ENCODE data around the gene GPR152. TPM values are rescaled to one million over a fixed set of nuclear protein-coding genes. Genes with fewer than 3 reads are reported as not detected.

The GPR152 gene
- total RNA-seq, 1 experiment from 2014 or later: not detected

- ATAC-seq: no peak
- peaks cover 15% of the 10 kb centered on the region; the same call in 1 of the 2 replicates for H3K79me2 ChIP-seq (ENCODE audit: insufficient read depth, low read length)
- no peaks in the 10 kb centered on the region for H4K20me1 ChIP-seq (ENCODE audit: insufficient read depth)
- no peak for DNase-seq (ENCODE audit: low read depth, low spot score)
- BruUV-seq (replicated peaks): TSS peak; percentile 8
- H3K4me1 ChIP-seq (ENCODE audit: control insufficient read depth in 1 of 2, insufficient read depth in 2 of 2, low read length in 2 of 2): peaks cover 35 to 59% of the 10 kb centered on the region in 2 experiments
- H3K9me3 ChIP-seq (ENCODE audit: control insufficient read depth in 1 of 2, insufficient read depth in 1 of 2, low read depth in 1 of 2, low read length in 2 of 2): no peaks in the 10 kb centered on the region
- H3K36me3 ChIP-seq (ENCODE audit: control insufficient read depth in 1 of 2, insufficient read depth in 2 of 2, low read length in 2 of 2): no peaks in the 10 kb centered on the region
- no peak overlapping the region for H2AFZ ChIP-seq (ENCODE audit: low read depth, low read length, poor library complexity, severe bottlenecking)
- H3K4me2 ChIP-seq (ENCODE audit: low read length): peak overlapping the region; percentile 100
- ChIA-PET POLR2A (interaction anchor here (1.0 kb wide), 1 partner anchor 113 kb away, joined by 3 read pairs; no protein-coding TSS in a partner anchor), CTCF (interaction anchor here (1.5 to 1.9 kb wide), 2 partner anchors 28 to 66 kb away, joined by 3 to 8 read pairs; partner anchors contain the start of gene PPP1CA), RAD21 (ENCODE audit: low non-redundant PET in 1 of 2, low total read pairs in 2 of 2, uncharacterized antibody in 2 of 2, unreplicated experiment in 2 of 2) (no interaction called here)
- no peaks in the 10 kb centered on the region for H3K27me3 ChIP-seq (ENCODE audit: insufficient read depth, low read length)
- intact Hi-C loops (cut with micrococcal nuclease): loop anchor here (5.0 kb wide), 1 partner anchor 115 kb away; the partner anchor contains the start of gene POLD4
- H3K27ac ChIP-seq (ENCODE audit: low read depth, low read length): peak overlapping the region; percentile 98
- peak overlapping the region; percentile 95 for H3K9ac ChIP-seq (ENCODE audit: low read length)
- TF ChIP-seq, protein P1, sequence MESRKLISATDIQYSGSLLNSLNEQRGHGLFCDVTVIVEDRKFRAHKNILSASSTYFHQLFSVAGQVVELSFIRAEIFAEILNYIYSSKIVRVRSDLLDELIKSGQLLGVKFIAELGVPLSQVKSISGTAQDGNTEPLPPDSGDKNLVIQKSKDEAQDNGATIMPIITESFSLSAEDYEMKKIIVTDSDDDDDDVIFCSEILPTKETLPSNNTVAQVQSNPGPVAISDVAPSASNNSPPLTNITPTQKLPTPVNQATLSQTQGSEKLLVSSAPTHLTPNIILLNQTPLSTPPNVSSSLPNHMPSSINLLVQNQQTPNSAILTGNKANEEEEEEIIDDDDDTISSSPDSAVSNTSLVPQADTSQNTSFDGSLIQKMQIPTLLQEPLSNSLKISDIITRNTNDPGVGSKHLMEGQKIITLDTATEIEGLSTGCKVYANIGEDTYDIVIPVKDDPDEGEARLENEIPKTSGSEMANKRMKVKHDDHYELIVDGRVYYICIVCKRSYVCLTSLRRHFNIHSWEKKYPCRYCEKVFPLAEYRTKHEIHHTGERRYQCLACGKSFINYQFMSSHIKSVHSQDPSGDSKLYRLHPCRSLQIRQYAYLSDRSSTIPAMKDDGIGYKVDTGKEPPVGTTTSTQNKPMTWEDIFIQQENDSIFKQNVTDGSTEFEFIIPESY (IDR thresholded peaks at IDR 0.05; ENCODE audit: extremely low read depth, insufficient replicate concordance, low read length): no peak
- peak; percentile 10; the same call in 1 of the 2 replicates for TF ChIP-seq POLR2AphosphoS5 (IDR thresholded peaks at IDR 0.05; ENCODE audit: low read depth, low read length)
- TF ChIP-seq CEBPB (IDR thresholded peaks at IDR 0.05; ENCODE audit: low read depth): no peak
- TF ChIP-seq ELF1 (IDR thresholded peaks at IDR 0.05; ENCODE audit: borderline replicate concordance, low read depth): no peak
- no peak for TF ChIP-seq ZNF274 (IDR thresholded peaks at IDR 0.05; ENCODE audit: low read depth, low read length)
- TF ChIP-seq POLR2A (IDR thresholded peaks at IDR 0.05; ENCODE audit: borderline replicate concordance, extremely low read depth, insufficient read depth, insufficient read length): no peak
- peak overlapping the region; percentile 82 to 95 for H3K4me3 ChIP-seq (replicated peaks in 1 of 2; ENCODE audit: low read depth in 1 of 2, low read length in 2 of 2)
- H3K9me2 ChIP-seq (ENCODE audit: insufficient read depth): no peaks in the 10 kb centered on the region
Measured at GRCh38 chr11:67466962-67467771, 14.6 kb upstream of the GPR152 start.

Measured in HCT116 (cell line).